ENCODE data around the gene GPR87. TPM values are rescaled to one million over a fixed set of nuclear protein-coding genes. Genes with fewer than 3 reads are reported as not detected.

GPR87 gene
- total RNA-seq, 4 donors from 2014 or later, result 14.7 to 44.3 (median 30.9) TPM

- Histone ChIP-seq H3K4me1 (peaks cover 4% of the 10 kb centered on the region), H3K9me3 (no peaks in the 10 kb centered on the region), H3K4me3 (no peak overlapping the region), H3K27me3 (no peaks in the 10 kb centered on the region), H3K36me3 (no peaks in the 10 kb centered on the region), H3K27ac (no peak overlapping the region)
- TF ChIP-seq CTCF (IDR thresholded peaks at IDR 0.05) (no peak), POLR2A (IDR thresholded peaks at IDR 0.05) (no peak), POLR2AphosphoS5 (IDR thresholded peaks at IDR 0.05) (no peak), EP300 (IDR thresholded peaks at IDR 0.05) (no peak)
- 64% methylated on average over 2 of the region's 2 CpGs for WGBS
- no peak for DNase-seq (ENCODE audit: low spot score in 2 of 2)
Observed at GRCh38 chr3:151299006-151299405, 17.6 kb downstream of the GPR87 start.

GRCh38 chr3:151297429-151297828 lies 19.2 kb downstream of the GPR87 start:
- TF ChIP-seq EP300 (IDR thresholded peaks at IDR 0.05), result no peak
- no peak for DNase-seq (ENCODE audit: low spot score in 2 of 2)
- H3K4me3 ChIP-seq, result no peak overlapping the region
- no peak overlapping the region for H3K27ac ChIP-seq
- no peaks in the 10 kb centered on the region for H3K4me1 ChIP-seq
- H3K36me3 ChIP-seq, result no peaks in the 10 kb centered on the region
- WGBS, result 62% methylated on average over 2 of the region's 2 CpGs
- no peaks in the 10 kb centered on the region for H3K27me3 ChIP-seq
- no peaks in the 10 kb centered on the region for H3K9me3 ChIP-seq

GRCh38 chr3:151296226-151296625 lies 20.4 kb downstream of the GPR87 start:
- no peaks in the 10 kb centered on the region for H3K36me3 ChIP-seq
- TF ChIP-seq EP300 (IDR thresholded peaks at IDR 0.05), result no peak
- TF ChIP-seq CTCF (IDR thresholded peaks at IDR 0.05), result no peak
- TF ChIP-seq POLR2AphosphoS5 (IDR thresholded peaks at IDR 0.05), result no peak
- no peak for TF ChIP-seq POLR2A (IDR thresholded peaks at IDR 0.05)
- H3K4me3 ChIP-seq, result no peak overlapping the region
- WGBS, result 84% methylated on average over 3 of the region's 3 CpGs
- H3K27me3 ChIP-seq, result no peaks in the 10 kb centered on the region
- H3K9me3 ChIP-seq, result no peaks in the 10 kb centered on the region
- H3K27ac ChIP-seq, result no peak overlapping the region
- no peaks in the 10 kb centered on the region for H3K4me1 ChIP-seq
- no peak for DNase-seq (ENCODE audit: low spot score in 2 of 2)

- DNase-seq (ENCODE audit: low spot score in 2 of 2), result no peak
- H3K4me3 ChIP-seq, result no peak overlapping the region
- no peaks in the 10 kb centered on the region for H3K9me3 ChIP-seq
- H3K27me3 ChIP-seq, result no peaks in the 10 kb centered on the region
- WGBS, result 46% methylated on average over 6 of the region's 6 CpGs
- no peaks in the 10 kb centered on the region for H3K36me3 ChIP-seq
- no peak overlapping the region for H3K27ac ChIP-seq
- TF ChIP-seq POLR2AphosphoS5 (IDR thresholded peaks at IDR 0.05) (no peak), EP300 (IDR thresholded peaks at IDR 0.05) (no peak), CTCF (IDR thresholded peaks at IDR 0.05) (no peak), POLR2A (IDR thresholded peaks at IDR 0.05) (no peak)
- H3K4me1 ChIP-seq, result no peaks in the 10 kb centered on the region
Observed at GRCh38 chr3:151293127-151293526, 23.5 kb downstream of the GPR87 start.

- H3K27me3 ChIP-seq, result no peaks in the 10 kb centered on the region
- no peaks in the 10 kb centered on the region for H3K36me3 ChIP-seq
- no peaks in the 10 kb centered on the region for H3K9me3 ChIP-seq
- no peak overlapping the region for H3K27ac ChIP-seq
- WGBS, result 24% methylated on average over 3 of the region's 3 CpGs
- DNase-seq (ENCODE audit: low spot score in 2 of 2), result no peak
- no peaks in the 10 kb centered on the region for H3K4me1 ChIP-seq
- TF ChIP-seq POLR2A (IDR thresholded peaks at IDR 0.05), result no peak
- TF ChIP-seq POLR2AphosphoS5 (IDR thresholded peaks at IDR 0.05), result no peak
- TF ChIP-seq CTCF (IDR thresholded peaks at IDR 0.05), result peak; percentile 17 to 31
- no peak for TF ChIP-seq EP300 (IDR thresholded peaks at IDR 0.05)
- H3K4me3 ChIP-seq, result no peak overlapping the region
Observed at GRCh38 chr3:151290673-151291072, 25.9 kb downstream of the GPR87 start.

- Histone ChIP-seq H3K4me1 (peaks cover 2% of the 10 kb centered on the region), H3K27ac (no peak overlapping the region), H3K4me3 (no peak overlapping the region), H3K27me3 (no peaks in the 10 kb centered on the region), H3K9me3 (no peaks in the 10 kb centered on the region), H3K36me3 (no peaks in the 10 kb centered on the region)
- TF ChIP-seq POLR2AphosphoS5 (IDR thresholded peaks at IDR 0.05) (no peak), CTCF (IDR thresholded peaks at IDR 0.05) (no peak), POLR2A (IDR thresholded peaks at IDR 0.05) (no peak)
- WGBS, result 58% methylated on average over 3 of the region's 3 CpGs
- DNase-seq (ENCODE audit: low spot score in 2 of 2), result no peak
Observed at GRCh38 chr3:151289445-151289844, 27.2 kb downstream of the GPR87 start.
